IMR-90 (cell line): ENCODE results near the gene GPR32. TPM values are rescaled to one million over a fixed set of nuclear protein-coding genes. Genes with fewer than 3 reads are reported as not detected.

Source experiments
- ATAC-seq: fragments of 200-7000 bp; cut with Tn5 transposase; 2 replicates; pipeline ENCODE4 v1.9.1; 2020; ENCODE audit warnings: low read depth, mild to moderate bottlenecking, moderate library complexity
- BruUV-seq: library from RNA; stranded (reverse); fragments of 400-500 nt; replicated peaks from 2 replicates; lab custom pipeline; 2021; lab: Mats Ljungman, UMichigan
- CTCF ChIA-PET: fragments of 300-600 bp; formaldehyde crosslinking; extraction: SDS; loops from one replicate; lab custom pipeline; 2021; ENCODE audit warnings: antibody characterized with exemption; lab: Yijun Ruan, JAX
- POLR2A ChIA-PET: fragments of 300-600 bp; sonication (Branson Sonifier 250); formaldehyde crosslinking; loops from one replicate; lab custom pipeline; 2022; ENCODE audit warnings: antibody characterized with exemption; ENCODE audit not compliant: unreplicated experiment; lab: Charles Lee
- DNase-seq: peaks from one replicate; pipeline ENCODE4 v3.0.0; 2013
- H2AFZ ChIP-seq: replicated peaks from 2 replicates; pipeline ENCODE3; 2013; ENCODE audit warnings: low read length, mild to moderate bottlenecking; ENCODE audit not compliant: poor library complexity
- H2AK5ac ChIP-seq: 2 replicates; pipeline ENCODE4 v1.6.1; 2013; ENCODE audit warnings: low read depth, low read length, inconsistent platforms
- H2AK9ac ChIP-seq: replicated peaks from 2 replicates; pipeline ENCODE3; 2013; ENCODE audit warnings: mild to moderate bottlenecking, low read depth, low read length, moderate library complexity; ENCODE audit not compliant: poor library complexity
- H2BK120ac ChIP-seq: 2 replicates; pipeline ENCODE4 v1.6.1; 2013; ENCODE audit warnings: low read depth, low read length, inconsistent platforms
- H2BK15ac ChIP-seq: 3 replicates; pipeline ENCODE4 v1.6.1; 2013; ENCODE audit warnings: low read depth, low read length, inconsistent platforms
- H2BK20ac ChIP-seq: 2 replicates; pipeline ENCODE4 v1.6.1; 2013; ENCODE audit warnings: low read depth, mild to moderate bottlenecking, inconsistent platforms, low read length, moderate library complexity
- H2BK5ac ChIP-seq: 2 replicates; pipeline ENCODE4 v1.6.1; 2013; ENCODE audit warnings: mild to moderate bottlenecking, low read depth, low read length, inconsistent platforms; ENCODE audit not compliant: poor library complexity, severe bottlenecking
- H3K14ac ChIP-seq: replicated peaks from 2 replicates; pipeline ENCODE4 v1.6.1; 2013; ENCODE audit warnings: low read depth, low read length, inconsistent platforms
- H3K18ac ChIP-seq: 2 replicates; pipeline ENCODE4 v1.6.1; 2013; ENCODE audit warnings: low read depth, low read length, control low read depth
- H3K23ac ChIP-seq: 2 replicates; pipeline ENCODE4 v1.6.1; 2013; ENCODE audit warnings: low read depth, low read length, inconsistent platforms
- H3K27ac ChIP-seq: 2 replicates; pipeline ENCODE4 v1.5.1; 2013; ENCODE audit warnings: mild to moderate bottlenecking, control low read depth, low read length; ENCODE audit not compliant: insufficient read depth
- H3K27me3 ChIP-seq: 2 replicates; pipeline ENCODE4 v1.6.1; 2013; ENCODE audit warnings: low read length; ENCODE audit not compliant: control insufficient read depth, insufficient read depth
- H3K36me3 ChIP-seq: 2 replicates; pipeline ENCODE4 v1.6.1; 2013; ENCODE audit warnings: low read length, mixed read lengths; ENCODE audit not compliant: control insufficient read depth, insufficient read depth
- H3K4ac ChIP-seq: 2 replicates; pipeline ENCODE4 v1.6.1; 2013; ENCODE audit warnings: low read depth, low read length, inconsistent platforms
- H3K4me1 ChIP-seq: 2 replicates; pipeline ENCODE4 v1.6.1; 2013; ENCODE audit warnings: low read length, mixed read lengths; ENCODE audit not compliant: control insufficient read depth, insufficient read depth
- H3K4me2 ChIP-seq: 2 replicates; pipeline ENCODE4 v1.6.1; 2013; ENCODE audit warnings: low read depth, mild to moderate bottlenecking, control low read depth, low read length, moderate library complexity
- H3K4me3 ChIP-seq: 2 replicates; pipeline ENCODE4 v1.5.1; 2013; ENCODE audit warnings: low read depth, mild to moderate bottlenecking, control low read depth, low read length, moderate library complexity; ENCODE audit not compliant: insufficient read depth
- H3K56ac ChIP-seq: 2 replicates; pipeline ENCODE4 v1.6.1; 2013; ENCODE audit warnings: low read length, inconsistent platforms; ENCODE audit not compliant: insufficient read depth; ENCODE audit errors: extremely low read depth
- H3K79me1 ChIP-seq, 2 experiments: 2 replicates each; pipeline ENCODE4 v1.6.1; 2013; ENCODE audit warnings: low read length in 2 of 2, inconsistent platforms in 1 of 2, low read depth in 1 of 2
- H3K9ac ChIP-seq: 2 replicates; pipeline ENCODE4 v1.6.1; 2013; ENCODE audit warnings: low read depth, low read length, control low read depth
- H3K9me1 ChIP-seq: 2 replicates; pipeline ENCODE4 v1.6.1; 2013; ENCODE audit warnings: low read length, inconsistent platforms; ENCODE audit not compliant: insufficient read depth
- H3K9me3 ChIP-seq: 2 replicates; pipeline ENCODE4 v1.6.1; 2013; ENCODE audit warnings: low read length; ENCODE audit not compliant: control insufficient read depth, insufficient read depth
- H4K20me1 ChIP-seq: 2 replicates; pipeline ENCODE4 v1.6.1; 2013; ENCODE audit warnings: low read length, inconsistent platforms; ENCODE audit not compliant: insufficient read depth
- H4K5ac ChIP-seq: 2 replicates; pipeline ENCODE4 v1.6.1; 2013; ENCODE audit warnings: mild to moderate bottlenecking, low read depth, low read length, control low read depth
- H4K8ac ChIP-seq, 2 experiments: 2 replicates each; pipeline ENCODE4 v1.6.1; 2013; ENCODE audit warnings: low read depth in 2 of 2, low read length in 2 of 2, control low read depth in 1 of 2, inconsistent platforms in 1 of 2
- H4K91ac ChIP-seq: 2 replicates; pipeline ENCODE4 v1.6.1; 2013; ENCODE audit warnings: low read depth, low read length, inconsistent platforms; ENCODE audit not compliant: insufficient read depth
- BHLHE40 ChIP-seq: fragments of 150-350 bp; IDR thresholded peaks from 2 replicates; pipeline ENCODE4 v1.6.1; 2016; ENCODE audit warnings: mild to moderate bottlenecking, low read depth, low read length
- CEBPB ChIP-seq: IDR thresholded peaks from 2 replicates; pipeline ENCODE4 v1.6.1; 2012; ENCODE audit warnings: low read depth, low read length, improper control_type of control experiment
- CHD1 ChIP-seq: IDR thresholded peaks from 2 replicates; pipeline ENCODE4 v1.6.1; 2012; ENCODE audit warnings: low read depth, low read length, improper control_type of control experiment
- CTCF ChIP-seq: conservative IDR thresholded peaks from 2 replicates; pipeline ENCODE4 v1.5.1; 2012; ENCODE audit warnings: mild to moderate bottlenecking, low read depth, low read length, improper control_type of control experiment
- FOS ChIP-seq: fragments of 150-350 bp; IDR thresholded peaks from 2 replicates; pipeline ENCODE4 v1.6.1; 2016; ENCODE audit warnings: low read depth, low read length
- MAZ ChIP-seq: IDR thresholded peaks from 2 replicates; pipeline ENCODE4 v1.6.1; 2012; ENCODE audit warnings: low read depth, mild to moderate bottlenecking, low read length, improper control_type of control experiment, moderate library complexity, borderline replicate concordance
- NFE2L2 ChIP-seq: fragments of 150-350 bp; IDR thresholded peaks from 2 replicates; pipeline ENCODE4 v1.6.1; 2016; ENCODE audit warnings: low read depth, mild to moderate bottlenecking, low read length
- POLR2A ChIP-seq: IDR thresholded peaks from 2 replicates; pipeline ENCODE4 v1.6.1; 2012; ENCODE audit warnings: mild to moderate bottlenecking, low read depth, low read length
- RAD21 ChIP-seq: IDR thresholded peaks from 2 replicates; pipeline ENCODE4 v1.6.1; 2012; ENCODE audit warnings: low read length, improper control_type of control experiment
- RCOR1 ChIP-seq: IDR thresholded peaks from 2 replicates; pipeline ENCODE4 v1.6.1; 2012; ENCODE audit warnings: mild to moderate bottlenecking, low read length, improper control_type of control experiment; ENCODE audit not compliant: insufficient replicate concordance
- SMC3 ChIP-seq: fragments of 150-350 bp; IDR thresholded peaks from 2 replicates; pipeline ENCODE4 v1.6.1; 2016; ENCODE audit warnings: low read depth, mild to moderate bottlenecking, antibody characterized with exemption, low read length, moderate library complexity
- USF2 ChIP-seq: fragments of 150-350 bp; IDR thresholded peaks from 2 replicates; pipeline ENCODE4 v1.6.1; 2017; ENCODE audit warnings: mild to moderate bottlenecking, antibody characterized with exemption, low read length, low read depth
- WGBS, 2 experiments: methylation state at CpG; one replicate each; pipeline versions ENCODE4 v1.1.5 to v1.1.7; 2013; ENCODE audit warnings: missing lambda C conversion rate in 2 of 2; ENCODE audit not compliant: insufficient read length in 1 of 2; ENCODE audit errors: extremely low coverage in 2 of 2; 5-methylcytosine and 5-hydroxymethylcytosine counted together
- dilution Hi-C: fragments of 300-500 bp; cut with HindIII; formaldehyde crosslinking; loops from one replicate; pipeline ENCODE4 v1.14.3; 2018; ENCODE audit warnings: low sequenced_read_pairs; ENCODE audit not compliant: unreplicated experiment
- in situ Hi-C: fragments of 300-500 bp; cut with MboI; formaldehyde crosslinking; loops from 3 replicates; pipeline ENCODE4 v1.14.3; 2019; ENCODE audit warnings: low sequenced_read_pairs, inconsistent platforms, mixed read lengths
- intact Hi-C: fragments of 100-400 bp; cut with micrococcal nuclease; formaldehyde crosslinking; loops from 2 replicates; pipeline ENCODE4 v1.10.0; 2022
- polyA plus RNA-seq, 3 experiments: library from polyadenylated mRNA; depleted of rRNA; stranded (reverse); fragments of >200 nt; gene quantifications; 2 replicates each; pipeline ENCODE4 v1.2.3, GENCODE V29; 2012; ENCODE audit warnings: low replicate concordance in 1 of 3
- total RNA-seq: library from RNA; depleted of rRNA; stranded (reverse); fragments of >200 nt; gene quantifications from 2 replicates; pipeline ENCODE4 v1.2.3, GENCODE V29; 2012

The GPR32 gene
- total and polyA plus RNA-seq, 2 of the 4 experiments (the other 2 are of a cell fraction) = not detected

- ChIA-PET POLR2A (no interaction called here), CTCF (no interaction called here)
- Histone ChIP-seq H4K8ac (no peak overlapping the region), H3K27ac (no peak overlapping the region), H3K36me3 (peaks cover 28% of the 10 kb centered on the region), H2BK5ac (no peak overlapping the region), H3K4me1 (no peaks in the 10 kb centered on the region), H3K23ac (no peak overlapping the region), H2AK9ac (no peak overlapping the region), H3K4me2 (no peak overlapping the region), H3K9ac (no peak overlapping the region), H3K9me1 (peaks cover 7% of the 10 kb centered on the region), H3K9me3 (no peaks in the 10 kb centered on the region), H3K18ac (no peak overlapping the region), H3K4me3 (no peak overlapping the region), H3K56ac (no peak overlapping the region), H2AFZ (no peak overlapping the region), H3K79me1 (peaks cover 8 to 18% of the 10 kb centered on the region in 2 experiments; a peak in 2 of 4 replicates), H4K5ac (no peak overlapping the region), H3K4ac (no peak overlapping the region), H3K14ac (no peak overlapping the region), H4K91ac (no peak overlapping the region), H4K20me1 (peaks cover 64% of the 10 kb centered on the region), H3K27me3 (no peaks in the 10 kb centered on the region), H2BK120ac (no peak overlapping the region), H2BK15ac (no peak overlapping the region), H2AK5ac (no peak overlapping the region), H2BK20ac (no peak overlapping the region)
- BruUV-seq = no TSS peak
- ATAC-seq = no peak
- in situ Hi-C loops (no loop called here), dilution Hi-C loops (no loop called here), intact Hi-C loops (no loop called here)
- WGBS, 2 experiments = no CpG with 5 or more reads among the region's 4 CpGs
- no peak for TF ChIP-seq BHLHE40
- no peak for TF ChIP-seq USF2
- no peak for TF ChIP-seq FOS
- no peak for TF ChIP-seq RCOR1
- no peak for TF ChIP-seq RAD21
- TF ChIP-seq CHD1 = no peak
- no peak for TF ChIP-seq CEBPB
- TF ChIP-seq POLR2A = no peak
- no peak for TF ChIP-seq CTCF
- TF ChIP-seq SMC3 = no peak
- TF ChIP-seq NFE2L2 = no peak
- no peak for TF ChIP-seq MAZ
- DNase-seq = no peak
Observed at GRCh38 chr19:50795664-50796073, 25.4 kb downstream of the GPR32 start.
